Measurements from ENCODE around the gene PHLDA2. TPM values are rescaled to one million over a fixed set of nuclear protein-coding genes. Genes with fewer than 3 reads are reported as not detected.

Gene PHLDA2
- total and polyA plus RNA-seq, 2 of the 13 experiments (the other 11 are each of a cell fraction or from before 2014, with no cell fraction given) = 0.55 to 0.78 TPM

GRCh38 chr11:2929950-2930703, 907 bp upstream of the PHLDA2 start (continued):
- TF ChIP-seq ERF (CRISPR knock-in tag; IDR thresholded peaks at IDR 0.05) (0 out of 2 replicates have a peak, but pooled peaks have one; percentile 8), ZNF629 (CRISPR knock-in tag; conservative IDR thresholded peaks at IDR 0.05) (peak; percentile 97), ZZZ3 (CRISPR knock-in tag; IDR thresholded peaks at IDR 0.05; ENCODE audit: borderline replicate concordance) (no peak), SMAD9 (CRISPR knock-in tag; IDR thresholded peaks at IDR 0.05) (no peak), ZBTB7B (CRISPR knock-in tag; IDR thresholded peaks at IDR 0.05) (0 out of 2 replicates have a peak, but pooled peaks have one; percentile 8), GLI4 (CRISPR knock-in tag; IDR thresholded peaks at IDR 0.05; ENCODE audit: borderline replicate concordance) (no peak), NPAS2 (CRISPR knock-in tag; IDR thresholded peaks at IDR 0.05; ENCODE audit: borderline replicate concordance) (no peak), RBM39 (IDR thresholded peaks at IDR 0.05; ENCODE audit: low read depth, low read length, poor library complexity, severe bottlenecking) (peak; percentile 69), TBL1XR1 (IDR thresholded peaks at IDR 0.05; ENCODE audit: borderline replicate concordance, low read length, partially characterized antibody) (no peak), ZNF781 (CRISPR knock-in tag; IDR thresholded peaks at IDR 0.05; ENCODE audit: borderline replicate concordance, not compliant biosample characterization) (no peak), KLF6 (CRISPR knock-in tag; IDR thresholded peaks at IDR 0.05) (no peak), JUNB (CRISPR knock-in tag; IDR thresholded peaks at IDR 0.05; ENCODE audit: borderline replicate concordance) (peak; percentile 25; the same call in 1 of the 2 replicates), CSRNP1 (CRISPR knock-in tag; IDR thresholded peaks at IDR 0.05) (no peak), RBFOX2 (IDR thresholded peaks at IDR 0.05; ENCODE audit: low read depth, low read length) (peak; percentile 24; the same call in 1 of the 2 replicates), CBFB (CRISPR knock-in tag; IDR thresholded peaks at IDR 0.05) (no peak), ARID4A (CRISPR knock-in tag; IDR thresholded peaks at IDR 0.05; ENCODE audit: borderline replicate concordance) (no peak; the same call in 1 of the 2 replicates), ZNF691 (CRISPR knock-in tag; IDR thresholded peaks at IDR 0.05; ENCODE audit: borderline replicate concordance, low read depth) (no peak; the same call in 1 of the 2 replicates), ZBTB1 (CRISPR knock-in tag; IDR thresholded peaks at IDR 0.05; ENCODE audit: borderline replicate concordance) (no peak)

Measured in HepG2 (cell line).